NOMO-1 treated with DMSO at 0.1 percent for 48 hours (cell line): Measurements from ENCODE around the gene MACROD2.

Experiments used
- DNase-seq: peaks from one replicate; lab custom pipeline; 2025; ENCODE audit not compliant: unreplicated experiment; lab: John Stamatoyannopoulos, UW

The MACROD2 gene

GRCh38 chr20:14838663-14839628 lies 843.6 kb downstream of the MACROD2 start:
- DNase-seq, result no peak

- DNase-seq, result no peak
Measured at GRCh38 chr20:14845199-14846160, 850.2 kb downstream of the MACROD2 start.

- DNase-seq, result no peak
Measured at GRCh38 chr20:14848806-14849205, 853.5 kb downstream of the MACROD2 start.

GRCh38 chr20:14853079-14853478 lies 857.8 kb downstream of the MACROD2 start:
- no peak for DNase-seq

GRCh38 chr20:14855171-14855570 lies 859.9 kb downstream of the MACROD2 start:
- DNase-seq, result no peak

GRCh38 chr20:14859627-14860026 lies 864.3 kb downstream of the MACROD2 start:
- DNase-seq, result no peak

GRCh38 chr20:14860410-14860814 lies 865.1 kb downstream of the MACROD2 start:
- DNase-seq, result no peak

GRCh38 chr20:14861028-14861699 lies 865.8 kb downstream of the MACROD2 start:
- DNase-seq, result peak; percentile 10

GRCh38 chr20:14865169-14865568 lies 869.9 kb downstream of the MACROD2 start:
- peak; percentile 76 for DNase-seq

- DNase-seq, result no peak
Measured at GRCh38 chr20:14865731-14866130, 870.4 kb downstream of the MACROD2 start.

GRCh38 chr20:14866841-14867514 lies 871.7 kb downstream of the MACROD2 start:
- DNase-seq, result no peak

GRCh38 chr20:14877301-14878028 lies 882.1 kb downstream of the MACROD2 start:
- no peak for DNase-seq

- DNase-seq, result no peak
Measured at GRCh38 chr20:14878676-14879019, 883.3 kb downstream of the MACROD2 start.

- DNase-seq, result peak; percentile 47
Measured at GRCh38 chr20:14879020-14879697, 883.8 kb downstream of the MACROD2 start.

- no peak for DNase-seq
Measured at GRCh38 chr20:14879839-14880238, 884.5 kb downstream of the MACROD2 start.

GRCh38 chr20:14881518-14881917 lies 886.2 kb downstream of the MACROD2 start:
- no peak for DNase-seq

- peak; percentile 89 for DNase-seq
Measured at GRCh38 chr20:14882157-14882556, 886.8 kb downstream of the MACROD2 start.

GRCh38 chr20:14882846-14883245 lies 887.5 kb downstream of the MACROD2 start:
- DNase-seq, result no peak

GRCh38 chr20:14883324-14883723 lies 888.0 kb downstream of the MACROD2 start:
- no peak for DNase-seq
